Measurements from ENCODE around the gene TRAPPC8.

GRCh38 chr18:31798399-31798798 lies 144.5 kb downstream of the TRAPPC8 start:
- TF ChIP-seq CTCF (IDR thresholded peaks at IDR 0.05): no peak
- no peak for TF ChIP-seq POLR2A (IDR thresholded peaks at IDR 0.05)

Data from prostate gland (tissue), 2 donors.